Measurements from ENCODE around the gene DLG2.
"Not testable (repeated sequence)": the region's sequence is repeated elsewhere in the genome, so short reads cannot be mapped to it uniquely, and the experiment has no call there.

The DLG2 gene

GRCh38 chr11:84817998-84818397 lies 809.1 kb downstream of the DLG2 start:
- DNase-seq, result no peak

- no peak for DNase-seq
Observed at GRCh38 chr11:84812471-84812969, 814.6 kb downstream of the DLG2 start.

GRCh38 chr11:84806354-84806753 lies 820.8 kb downstream of the DLG2 start:
- no peak for DNase-seq

GRCh38 chr11:84804041-84804440 lies 823.1 kb downstream of the DLG2 start:
- no peak for DNase-seq

DNA sequence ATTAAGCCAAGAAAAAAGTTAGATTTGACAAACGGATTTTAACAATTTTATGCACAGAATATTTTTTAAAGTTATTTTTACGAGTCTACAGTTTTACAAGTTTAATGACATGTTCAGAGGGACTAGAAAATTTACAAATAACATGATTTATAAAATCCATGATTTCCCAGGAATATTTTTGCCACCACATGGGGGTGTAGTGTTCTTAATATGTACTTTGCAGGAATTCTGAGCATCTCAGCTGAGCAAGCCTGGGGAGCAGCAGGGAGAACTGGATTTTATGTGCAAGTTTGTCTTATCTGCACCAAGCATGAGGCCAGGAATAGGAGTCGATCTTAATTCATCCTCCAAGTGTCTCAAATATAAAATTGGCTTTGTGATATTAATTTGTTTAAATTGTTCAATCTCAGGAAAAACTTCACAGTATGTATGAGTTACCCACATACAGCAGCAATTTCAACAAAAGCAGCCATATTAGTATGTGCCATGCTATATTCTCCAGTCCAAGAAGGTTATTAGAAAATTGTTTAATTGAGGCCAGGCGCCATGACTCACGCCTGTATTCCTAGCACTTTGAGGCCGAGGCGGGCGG lies 826.3 kb downstream of the DLG2 start:
- no peak for DNase-seq

GRCh38 chr11:84799112-84799511 lies 828.0 kb downstream of the DLG2 start:
- DNase-seq, result no peak

DNA sequence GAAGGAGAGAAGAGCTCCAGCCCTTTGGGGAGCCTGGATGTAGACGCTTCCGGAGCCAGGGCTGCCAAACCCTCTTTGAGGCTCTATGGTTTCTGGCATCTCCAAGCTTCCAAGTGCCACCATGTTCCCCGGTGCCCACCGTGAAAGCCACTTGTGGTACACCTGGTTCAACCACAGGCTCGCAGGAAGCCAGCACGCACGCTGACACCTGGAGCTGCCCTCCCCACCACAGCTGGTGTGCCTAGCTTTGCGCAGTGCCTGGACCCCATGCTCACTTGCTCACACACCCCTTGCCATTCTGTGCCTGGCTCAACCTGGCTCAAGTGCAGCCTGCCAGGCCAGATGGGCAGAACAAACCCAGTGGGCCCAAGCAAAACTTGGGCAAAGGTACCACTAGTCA lies 831.4 kb downstream of the DLG2 start:
- DNase-seq, result no peak

DNA sequence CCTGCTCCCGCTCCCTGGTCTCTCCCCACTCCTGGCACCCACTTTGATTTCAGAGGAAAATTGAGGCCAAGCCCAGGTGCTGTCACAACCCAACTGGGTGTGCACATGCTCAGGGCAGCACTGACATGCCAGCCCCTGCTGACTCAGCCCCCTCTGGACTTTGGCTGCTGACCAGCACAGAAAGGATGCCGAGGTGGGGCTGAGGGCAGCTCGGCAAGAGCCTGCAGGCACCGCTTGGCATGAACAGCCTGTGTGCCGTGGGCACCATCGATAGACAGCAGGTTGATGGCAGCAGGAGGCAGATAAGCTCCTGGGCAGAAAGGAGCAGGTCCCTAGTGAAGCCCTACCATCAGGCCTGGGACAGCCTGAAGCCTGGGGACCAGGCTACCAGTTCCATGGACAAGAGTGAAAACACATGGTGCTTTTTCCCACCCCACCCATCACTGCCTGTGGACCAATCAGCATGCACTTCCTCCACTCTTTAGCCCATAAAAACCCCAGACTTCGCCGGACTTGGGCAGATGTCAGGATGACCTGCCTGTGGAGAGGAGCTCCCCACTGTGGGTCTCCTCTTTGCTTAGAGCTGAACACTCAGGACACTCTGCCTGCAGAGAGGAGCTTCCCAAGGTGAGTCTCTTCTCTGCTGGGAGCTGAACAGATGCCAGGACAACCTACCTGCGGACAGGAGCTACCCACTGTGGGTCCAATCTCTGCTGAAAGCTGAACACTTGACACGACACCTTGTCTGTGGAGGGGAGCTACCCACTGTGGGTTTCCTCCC lies 832.3 kb downstream of the DLG2 start:
- no peak for DNase-seq

DNA sequence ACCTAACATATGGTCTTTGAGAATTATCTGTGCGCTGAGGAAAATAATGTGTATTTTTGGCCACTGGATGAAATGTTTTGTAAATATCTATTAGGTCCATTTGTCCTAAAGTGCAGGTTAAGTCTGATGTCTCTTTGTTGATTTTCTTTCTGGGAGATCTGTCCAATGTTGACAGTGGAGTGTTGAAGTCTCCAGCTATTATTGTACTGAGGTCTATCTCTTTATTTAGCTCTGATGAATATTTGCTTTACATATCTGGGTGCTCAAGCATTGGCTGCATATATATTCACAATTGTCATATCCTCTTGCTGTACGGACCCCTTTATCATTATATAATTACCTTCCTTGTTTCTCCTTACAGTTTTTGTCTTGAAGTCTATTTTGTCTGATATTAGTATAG lies 833.8 kb downstream of the DLG2 start:
- DNase-seq, result no peak

- DNase-seq, result no peak
Observed at GRCh38 chr11:84790849-84791427, 836.2 kb downstream of the DLG2 start.

DNA sequence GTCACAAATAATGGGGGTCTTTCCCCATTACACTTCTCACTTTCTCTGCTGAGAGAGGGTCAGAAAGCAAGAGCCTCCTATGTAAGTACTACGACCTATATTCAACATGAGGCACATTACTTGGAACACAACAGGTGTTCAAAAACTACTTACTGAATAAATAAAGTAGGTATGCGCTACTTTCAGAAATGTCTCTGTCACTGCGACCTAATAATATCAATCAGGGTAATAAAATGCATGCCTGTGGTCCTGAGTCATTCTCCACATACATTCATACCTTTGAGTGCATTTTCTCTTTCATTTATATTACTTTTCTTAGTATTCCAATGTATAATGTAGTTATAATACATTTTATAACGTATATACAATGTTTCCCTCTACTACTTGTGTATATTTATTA lies 838.9 kb downstream of the DLG2 start:
- DNase-seq, result no peak

GRCh38 chr11:84784158-84784557 lies 843.0 kb downstream of the DLG2 start:
- DNase-seq, result not testable (repeated sequence)

GRCh38 chr11:84780689-84781293 lies 846.4 kb downstream of the DLG2 start:
- DNase-seq, result no peak

DNA sequence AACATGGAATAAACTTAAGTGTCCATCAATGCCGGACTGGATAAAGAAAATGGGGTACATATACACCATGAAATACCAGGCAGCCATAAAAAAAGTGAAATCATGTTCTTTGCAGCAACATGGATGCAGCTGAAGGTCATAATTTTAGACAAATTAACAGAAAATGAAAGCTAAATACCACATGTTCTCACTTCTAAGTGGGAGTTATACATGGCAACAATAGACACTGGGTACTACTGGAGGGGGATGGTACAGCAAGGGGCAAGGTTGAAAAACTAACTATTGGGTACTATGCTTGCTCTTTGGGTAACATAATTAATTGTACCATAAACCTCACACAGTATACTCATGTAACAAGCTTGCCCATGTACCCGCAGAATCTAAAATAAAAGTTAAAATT lies 851.6 kb downstream of the DLG2 start:
- DNase-seq, result no peak

DNA sequence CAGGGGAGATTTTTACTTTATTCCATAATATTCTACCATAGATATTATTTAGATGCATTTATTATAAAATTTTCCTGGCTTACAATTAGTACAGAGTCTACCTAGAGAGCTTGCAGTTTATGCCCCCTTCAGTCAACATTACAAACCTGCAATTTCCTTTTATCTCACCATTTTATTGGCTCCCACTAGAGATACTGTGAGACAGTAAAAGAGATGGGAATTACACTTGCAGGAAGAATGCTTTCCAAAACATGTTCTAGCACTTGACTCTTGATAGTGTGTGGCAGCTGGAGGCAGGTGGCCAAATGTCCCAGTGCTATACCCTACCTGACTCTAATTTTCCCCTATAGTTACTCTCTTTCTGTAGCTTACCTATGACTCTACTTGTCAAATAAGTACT lies 863.2 kb downstream of the DLG2 start:
- no peak for DNase-seq

DNA sequence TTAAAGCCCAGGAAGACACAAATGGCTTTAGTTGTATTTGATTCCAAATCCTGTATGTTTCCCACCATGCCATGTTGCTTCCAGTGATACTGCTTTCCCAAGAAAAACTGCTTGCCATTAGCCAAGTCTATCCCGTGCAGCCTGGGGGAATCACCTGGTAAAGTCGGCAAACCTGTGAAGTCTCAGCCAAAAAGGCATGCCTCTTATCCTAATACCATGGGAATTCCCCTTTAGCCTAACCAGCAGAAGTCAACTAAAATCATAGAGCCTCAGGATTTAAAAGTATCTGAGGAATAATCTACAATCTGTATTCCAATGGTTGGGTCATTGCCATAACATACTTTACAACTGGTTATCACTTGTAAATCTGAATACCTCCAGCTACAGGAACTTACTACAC lies 869.4 kb downstream of the DLG2 start:
- DNase-seq, result no peak

DNA sequence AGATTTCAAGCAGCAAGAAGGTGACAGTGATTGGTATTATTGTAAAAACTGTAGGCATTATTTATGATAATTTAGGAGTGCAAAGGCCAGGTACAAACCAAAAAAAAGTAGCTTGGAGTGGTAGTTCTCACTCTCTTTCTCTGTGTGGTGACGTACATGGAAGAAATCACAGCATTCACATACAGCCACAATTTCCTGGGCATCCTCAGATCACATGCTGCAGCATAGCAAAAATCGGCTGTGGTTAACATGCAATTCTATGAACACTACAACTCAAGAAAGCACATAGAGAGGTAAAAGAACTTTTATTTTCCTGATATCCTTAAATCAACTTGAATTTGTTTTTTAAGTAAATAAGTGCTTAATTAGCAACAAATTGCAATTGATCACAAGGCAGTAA lies 875.8 kb downstream of the DLG2 start:
- no peak for DNase-seq

- no peak for DNase-seq
Observed at GRCh38 chr11:84747871-84748270, 879.3 kb downstream of the DLG2 start.

GRCh38 chr11:84740050-84740449 lies 887.1 kb downstream of the DLG2 start:
- DNase-seq, result no peak

DNA sequence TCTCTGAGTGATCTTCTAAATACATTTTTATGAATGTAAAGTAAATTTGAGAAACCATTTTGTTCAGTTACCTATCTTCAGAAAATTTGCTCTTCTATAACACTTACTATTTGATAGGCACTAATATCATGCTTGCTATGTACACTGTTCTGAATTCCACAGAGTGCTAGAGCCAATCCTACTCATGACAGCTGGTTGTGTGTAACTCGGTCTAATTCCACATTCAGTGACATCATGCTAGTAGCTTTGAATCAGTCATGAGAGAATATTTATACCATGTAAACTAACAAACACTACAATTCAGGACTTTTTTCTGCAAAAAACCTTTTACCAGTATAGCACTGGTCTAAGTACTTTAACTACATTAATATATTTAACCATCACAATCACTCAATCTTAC lies 902.9 kb downstream of the DLG2 start:
- no peak for DNase-seq

- no peak for DNase-seq
Observed at GRCh38 chr11:84722583-84723108, 904.5 kb downstream of the DLG2 start.

GRCh38 chr11:84721561-84721961 lies 905.6 kb downstream of the DLG2 start:
- no peak for DNase-seq

DNA sequence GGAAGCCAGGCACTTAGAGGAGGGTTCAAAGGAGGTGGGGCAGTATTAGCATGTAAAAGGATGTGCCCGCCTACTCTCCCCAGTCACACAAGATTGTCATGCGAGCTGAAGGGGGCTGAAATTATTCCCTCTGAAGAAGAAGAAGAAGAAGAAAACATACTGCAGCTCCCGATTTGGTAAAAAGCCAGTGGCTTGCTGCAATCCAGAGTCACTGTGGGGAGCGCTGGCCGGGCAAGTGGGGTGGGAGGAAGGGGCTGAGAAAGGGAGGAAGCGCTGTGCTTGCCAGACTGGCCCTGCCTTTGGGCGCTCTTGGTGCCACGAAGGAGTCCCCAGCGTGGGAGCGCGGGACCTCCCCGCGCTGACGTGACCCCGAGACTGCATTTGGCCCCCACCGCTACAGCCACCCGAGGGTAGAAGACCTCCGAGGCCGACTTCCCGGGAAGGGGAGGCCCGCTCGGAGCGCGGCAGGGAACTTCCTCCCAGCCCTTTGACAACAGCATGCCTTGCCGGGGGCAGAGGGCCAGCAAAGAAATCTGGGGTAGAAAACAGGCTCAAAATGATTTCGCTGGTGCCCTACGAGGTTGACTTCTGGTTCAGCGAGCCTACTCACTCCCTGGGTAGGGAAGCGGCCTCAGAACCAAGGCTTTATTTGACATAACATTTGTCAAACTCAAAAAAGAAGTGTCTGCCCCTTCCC lies 906.3 kb downstream of the DLG2 start:
- no peak for DNase-seq

Data from activated effector memory CD4-positive, alpha-beta T cell treated with Interleukin-2 at 50 U/mL for 16 hours (primary cell).